Breast epithelium (tissue), 3 donors: ENCODE data around the gene LIX1.

Experiments used
- POLR2AphosphoS5 ChIP-seq, 3 donors: sonication (generic); formaldehyde crosslinking; IDR thresholded peaks; one replicate each; pipeline ENCODE4 v1.6.1; 2017; ENCODE audit warnings: antibody characterized with exemption in 3 of 3
- TF ChIP-seq, protein P1 (sequence below), 3 donors: fragments of 450-650 bp; IDR thresholded peaks; one replicate each; pipeline ENCODE4 v1.5.1; 2016 to 2017; ENCODE audit warnings: antibody characterized with exemption in 3 of 3, mild to moderate bottlenecking in 3 of 3, moderate library complexity in 3 of 3

DNA sequence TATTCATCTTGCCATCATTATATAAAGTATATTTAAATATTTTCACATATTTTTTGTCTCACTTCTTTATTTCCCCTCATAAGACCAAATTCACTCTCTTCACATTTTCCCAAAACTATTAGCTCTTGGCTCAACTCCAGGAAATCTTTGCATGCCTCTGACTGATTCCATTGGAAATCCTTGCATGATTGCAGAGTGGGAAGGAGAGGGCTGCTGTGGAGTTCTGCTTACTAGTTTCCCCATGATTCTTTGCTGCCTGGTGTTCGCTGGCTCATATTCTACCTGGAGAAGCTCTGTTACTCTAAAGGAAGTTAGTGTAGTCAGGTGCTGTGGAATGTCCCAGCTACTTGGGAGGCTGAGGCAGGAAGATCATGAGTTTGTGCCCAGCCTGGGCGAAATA lies 41.9 kb downstream of the LIX1 start:
- TF ChIP-seq, protein P1, sequence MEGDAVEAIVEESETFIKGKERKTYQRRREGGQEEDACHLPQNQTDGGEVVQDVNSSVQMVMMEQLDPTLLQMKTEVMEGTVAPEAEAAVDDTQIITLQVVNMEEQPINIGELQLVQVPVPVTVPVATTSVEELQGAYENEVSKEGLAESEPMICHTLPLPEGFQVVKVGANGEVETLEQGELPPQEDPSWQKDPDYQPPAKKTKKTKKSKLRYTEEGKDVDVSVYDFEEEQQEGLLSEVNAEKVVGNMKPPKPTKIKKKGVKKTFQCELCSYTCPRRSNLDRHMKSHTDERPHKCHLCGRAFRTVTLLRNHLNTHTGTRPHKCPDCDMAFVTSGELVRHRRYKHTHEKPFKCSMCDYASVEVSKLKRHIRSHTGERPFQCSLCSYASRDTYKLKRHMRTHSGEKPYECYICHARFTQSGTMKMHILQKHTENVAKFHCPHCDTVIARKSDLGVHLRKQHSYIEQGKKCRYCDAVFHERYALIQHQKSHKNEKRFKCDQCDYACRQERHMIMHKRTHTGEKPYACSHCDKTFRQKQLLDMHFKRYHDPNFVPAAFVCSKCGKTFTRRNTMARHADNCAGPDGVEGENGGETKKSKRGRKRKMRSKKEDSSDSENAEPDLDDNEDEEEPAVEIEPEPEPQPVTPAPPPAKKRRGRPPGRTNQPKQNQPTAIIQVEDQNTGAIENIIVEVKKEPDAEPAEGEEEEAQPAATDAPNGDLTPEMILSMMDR (IDR thresholded peaks at IDR 0.05) = no peak
- TF ChIP-seq POLR2AphosphoS5 (IDR thresholded peaks at IDR 0.05) = no peak
